ENCODE data around the gene EXOC6B. TPM values are rescaled to one million over a fixed set of nuclear protein-coding genes. Genes with fewer than 3 reads are reported as not detected.

The EXOC6B gene
- total RNA-seq, 1 experiment from 2014 or later = 33.7 TPM

DNA sequence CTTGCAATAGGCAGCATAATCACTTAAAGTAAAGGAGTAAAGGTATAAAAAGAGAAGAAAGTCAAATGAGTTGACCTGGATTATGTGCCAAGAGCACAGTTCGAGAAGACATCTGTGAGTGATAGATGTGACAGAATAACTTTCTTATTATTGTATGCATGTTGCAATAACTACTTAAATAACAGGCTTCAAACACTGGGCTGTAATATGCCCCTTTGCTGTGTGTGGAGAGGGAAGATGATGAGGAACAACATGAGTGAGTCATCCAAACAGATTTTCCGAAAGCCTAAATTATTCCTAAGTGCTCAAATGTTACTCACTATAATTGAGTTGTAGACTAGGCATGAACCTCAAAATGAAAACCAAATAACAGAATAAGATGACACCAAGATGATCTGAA lies 328.1 kb downstream of the EXOC6B start:
- no peak for DNase-seq (ENCODE audit: low spot score)
- CTCF ChIA-PET = no interaction called here
- TF ChIP-seq, protein P1, sequence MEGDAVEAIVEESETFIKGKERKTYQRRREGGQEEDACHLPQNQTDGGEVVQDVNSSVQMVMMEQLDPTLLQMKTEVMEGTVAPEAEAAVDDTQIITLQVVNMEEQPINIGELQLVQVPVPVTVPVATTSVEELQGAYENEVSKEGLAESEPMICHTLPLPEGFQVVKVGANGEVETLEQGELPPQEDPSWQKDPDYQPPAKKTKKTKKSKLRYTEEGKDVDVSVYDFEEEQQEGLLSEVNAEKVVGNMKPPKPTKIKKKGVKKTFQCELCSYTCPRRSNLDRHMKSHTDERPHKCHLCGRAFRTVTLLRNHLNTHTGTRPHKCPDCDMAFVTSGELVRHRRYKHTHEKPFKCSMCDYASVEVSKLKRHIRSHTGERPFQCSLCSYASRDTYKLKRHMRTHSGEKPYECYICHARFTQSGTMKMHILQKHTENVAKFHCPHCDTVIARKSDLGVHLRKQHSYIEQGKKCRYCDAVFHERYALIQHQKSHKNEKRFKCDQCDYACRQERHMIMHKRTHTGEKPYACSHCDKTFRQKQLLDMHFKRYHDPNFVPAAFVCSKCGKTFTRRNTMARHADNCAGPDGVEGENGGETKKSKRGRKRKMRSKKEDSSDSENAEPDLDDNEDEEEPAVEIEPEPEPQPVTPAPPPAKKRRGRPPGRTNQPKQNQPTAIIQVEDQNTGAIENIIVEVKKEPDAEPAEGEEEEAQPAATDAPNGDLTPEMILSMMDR (IDR thresholded peaks at IDR 0.05) = no peak
- TF ChIP-seq RELA (CRISPR knock-in tag; IDR thresholded peaks at IDR 0.05; ENCODE audit: borderline replicate concordance) = no peak
- no peak for ATAC-seq
- Mint-ChIP-seq H3K4me3 (no peak overlapping the region), H3K27me3 (ENCODE audit: low read depth) (no peaks in the 10 kb centered on the region), H3K27ac (no peak overlapping the region), H3K36me3 (no peaks in the 10 kb centered on the region), H3K4me1 (no peaks in the 10 kb centered on the region), H3K9me3 (no peaks in the 10 kb centered on the region; the same call in 1 of the 2 replicates)
- POLR2A ChIA-PET = no interaction called here

DNA sequence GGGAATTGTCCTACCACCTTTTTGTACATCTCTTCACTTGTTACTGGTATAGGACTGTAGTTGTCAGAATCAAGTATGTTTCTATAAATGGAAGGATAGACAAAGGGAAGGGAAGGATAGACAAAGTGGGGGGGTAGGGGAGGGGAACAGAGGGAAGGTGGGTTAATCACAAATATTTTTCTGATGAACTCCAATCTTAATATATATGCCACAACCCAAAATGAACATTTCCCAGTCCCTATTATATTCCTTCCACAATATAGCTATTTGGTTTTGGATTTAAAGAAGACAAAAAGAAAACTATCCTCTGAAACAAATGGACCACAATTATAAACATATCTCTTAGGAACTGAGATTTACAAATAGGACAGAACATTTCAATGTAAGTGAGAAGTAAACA lies 329.4 kb downstream of the EXOC6B start:
- Mint-ChIP-seq H3K4me3 (no peak overlapping the region), H3K27ac (no peak overlapping the region), H3K36me3 (no peaks in the 10 kb centered on the region), H3K9me3 (no peaks in the 10 kb centered on the region), H3K27me3 (ENCODE audit: low read depth) (no peaks in the 10 kb centered on the region), H3K4me1 (no peaks in the 10 kb centered on the region)
- DNase-seq (ENCODE audit: low spot score) = no peak
- TF ChIP-seq, protein P2, sequence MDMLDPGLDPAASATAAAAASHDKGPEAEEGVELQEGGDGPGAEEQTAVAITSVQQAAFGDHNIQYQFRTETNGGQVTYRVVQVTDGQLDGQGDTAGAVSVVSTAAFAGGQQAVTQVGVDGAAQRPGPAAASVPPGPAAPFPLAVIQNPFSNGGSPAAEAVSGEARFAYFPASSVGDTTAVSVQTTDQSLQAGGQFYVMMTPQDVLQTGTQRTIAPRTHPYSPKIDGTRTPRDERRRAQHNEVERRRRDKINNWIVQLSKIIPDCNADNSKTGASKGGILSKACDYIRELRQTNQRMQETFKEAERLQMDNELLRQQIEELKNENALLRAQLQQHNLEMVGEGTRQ (CRISPR knock-in tag; IDR thresholded peaks at IDR 0.05) = no peak
- TF ChIP-seq NR1H2 (CRISPR knock-in tag; IDR thresholded peaks at IDR 0.05) (no peak), NFE2L1 (CRISPR knock-in tag; IDR thresholded peaks at IDR 0.05) (no peak), RELA (CRISPR knock-in tag; IDR thresholded peaks at IDR 0.05; ENCODE audit: borderline replicate concordance) (no peak), CREM (CRISPR knock-in tag; IDR thresholded peaks at IDR 0.05) (no peak), ZNF219 (CRISPR knock-in tag; IDR thresholded peaks at IDR 0.05; ENCODE audit: borderline replicate concordance) (no peak), MXD4 (CRISPR knock-in tag; IDR thresholded peaks at IDR 0.05; ENCODE audit: borderline replicate concordance) (no peak), ETV6 (CRISPR knock-in tag; IDR thresholded peaks at IDR 0.05) (no peak), ZNF423 (CRISPR knock-in tag; IDR thresholded peaks at IDR 0.05) (no peak), FOXK1 (CRISPR knock-in tag; IDR thresholded peaks at IDR 0.05) (no peak)
- TF ChIP-seq, protein P3, sequence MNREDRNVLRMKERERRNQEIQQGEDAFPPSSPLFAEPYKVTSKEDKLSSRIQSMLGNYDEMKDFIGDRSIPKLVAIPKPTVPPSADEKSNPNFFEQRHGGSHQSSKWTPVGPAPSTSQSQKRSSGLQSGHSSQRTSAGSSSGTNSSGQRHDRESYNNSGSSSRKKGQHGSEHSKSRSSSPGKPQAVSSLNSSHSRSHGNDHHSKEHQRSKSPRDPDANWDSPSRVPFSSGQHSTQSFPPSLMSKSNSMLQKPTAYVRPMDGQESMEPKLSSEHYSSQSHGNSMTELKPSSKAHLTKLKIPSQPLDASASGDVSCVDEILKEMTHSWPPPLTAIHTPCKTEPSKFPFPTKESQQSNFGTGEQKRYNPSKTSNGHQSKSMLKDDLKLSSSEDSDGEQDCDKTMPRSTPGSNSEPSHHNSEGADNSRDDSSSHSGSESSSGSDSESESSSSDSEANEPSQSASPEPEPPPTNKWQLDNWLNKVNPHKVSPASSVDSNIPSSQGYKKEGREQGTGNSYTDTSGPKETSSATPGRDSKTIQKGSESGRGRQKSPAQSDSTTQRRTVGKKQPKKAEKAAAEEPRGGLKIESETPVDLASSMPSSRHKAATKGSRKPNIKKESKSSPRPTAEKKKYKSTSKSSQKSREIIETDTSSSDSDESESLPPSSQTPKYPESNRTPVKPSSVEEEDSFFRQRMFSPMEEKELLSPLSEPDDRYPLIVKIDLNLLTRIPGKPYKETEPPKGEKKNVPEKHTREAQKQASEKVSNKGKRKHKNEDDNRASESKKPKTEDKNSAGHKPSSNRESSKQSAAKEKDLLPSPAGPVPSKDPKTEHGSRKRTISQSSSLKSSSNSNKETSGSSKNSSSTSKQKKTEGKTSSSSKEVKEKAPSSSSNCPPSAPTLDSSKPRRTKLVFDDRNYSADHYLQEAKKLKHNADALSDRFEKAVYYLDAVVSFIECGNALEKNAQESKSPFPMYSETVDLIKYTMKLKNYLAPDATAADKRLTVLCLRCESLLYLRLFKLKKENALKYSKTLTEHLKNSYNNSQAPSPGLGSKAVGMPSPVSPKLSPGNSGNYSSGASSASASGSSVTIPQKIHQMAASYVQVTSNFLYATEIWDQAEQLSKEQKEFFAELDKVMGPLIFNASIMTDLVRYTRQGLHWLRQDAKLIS (CRISPR knock-in tag; IDR thresholded peaks at IDR 0.05; ENCODE audit: borderline replicate concordance) = no peak
- TF ChIP-seq, protein P4, sequence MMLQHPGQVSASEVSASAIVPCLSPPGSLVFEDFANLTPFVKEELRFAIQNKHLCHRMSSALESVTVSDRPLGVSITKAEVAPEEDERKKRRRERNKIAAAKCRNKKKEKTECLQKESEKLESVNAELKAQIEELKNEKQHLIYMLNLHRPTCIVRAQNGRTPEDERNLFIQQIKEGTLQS (CRISPR knock-in tag; conservative IDR thresholded peaks at IDR 0.05) = no peak
- TF ChIP-seq, protein P5, sequence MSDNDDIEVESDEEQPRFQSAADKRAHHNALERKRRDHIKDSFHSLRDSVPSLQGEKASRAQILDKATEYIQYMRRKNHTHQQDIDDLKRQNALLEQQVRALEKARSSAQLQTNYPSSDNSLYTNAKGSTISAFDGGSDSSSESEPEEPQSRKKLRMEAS (CRISPR knock-in tag; IDR thresholded peaks at IDR 0.05) = no peak
- CTCF ChIA-PET = no interaction called here
- ATAC-seq = no peak
- POLR2A ChIA-PET = no interaction called here

DNA sequence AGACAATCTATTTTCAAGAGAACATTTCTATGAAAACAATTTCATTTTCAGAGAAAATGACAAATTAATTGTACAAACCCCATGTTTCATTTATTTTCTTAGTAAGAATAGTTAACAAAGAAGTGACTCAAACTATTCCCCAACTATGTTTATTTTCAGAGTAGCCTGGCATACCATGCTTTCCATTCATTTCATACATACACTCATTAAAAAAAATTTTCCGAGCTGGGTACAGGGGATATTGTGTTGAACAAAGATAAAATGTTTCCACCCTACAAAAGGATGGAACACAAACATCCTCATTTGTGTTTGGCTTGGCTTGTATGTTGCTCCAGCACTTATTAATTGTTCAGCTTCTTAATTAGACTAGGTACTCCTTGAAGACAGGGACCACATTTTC lies 331.4 kb downstream of the EXOC6B start:
- no peak for TF ChIP-seq OVOL2 (CRISPR knock-in tag; IDR thresholded peaks at IDR 0.05; ENCODE audit: borderline replicate concordance)
- TF ChIP-seq, protein P6, sequence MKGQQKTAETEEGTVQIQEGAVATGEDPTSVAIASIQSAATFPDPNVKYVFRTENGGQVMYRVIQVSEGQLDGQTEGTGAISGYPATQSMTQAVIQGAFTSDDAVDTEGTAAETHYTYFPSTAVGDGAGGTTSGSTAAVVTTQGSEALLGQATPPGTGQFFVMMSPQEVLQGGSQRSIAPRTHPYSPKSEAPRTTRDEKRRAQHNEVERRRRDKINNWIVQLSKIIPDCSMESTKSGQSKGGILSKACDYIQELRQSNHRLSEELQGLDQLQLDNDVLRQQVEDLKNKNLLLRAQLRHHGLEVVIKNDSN (CRISPR knock-in tag; IDR thresholded peaks at IDR 0.05) = no peak
- no peak for TF ChIP-seq TP53 (CRISPR knock-in tag; IDR thresholded peaks at IDR 0.05)
- TF ChIP-seq, protein P7, sequence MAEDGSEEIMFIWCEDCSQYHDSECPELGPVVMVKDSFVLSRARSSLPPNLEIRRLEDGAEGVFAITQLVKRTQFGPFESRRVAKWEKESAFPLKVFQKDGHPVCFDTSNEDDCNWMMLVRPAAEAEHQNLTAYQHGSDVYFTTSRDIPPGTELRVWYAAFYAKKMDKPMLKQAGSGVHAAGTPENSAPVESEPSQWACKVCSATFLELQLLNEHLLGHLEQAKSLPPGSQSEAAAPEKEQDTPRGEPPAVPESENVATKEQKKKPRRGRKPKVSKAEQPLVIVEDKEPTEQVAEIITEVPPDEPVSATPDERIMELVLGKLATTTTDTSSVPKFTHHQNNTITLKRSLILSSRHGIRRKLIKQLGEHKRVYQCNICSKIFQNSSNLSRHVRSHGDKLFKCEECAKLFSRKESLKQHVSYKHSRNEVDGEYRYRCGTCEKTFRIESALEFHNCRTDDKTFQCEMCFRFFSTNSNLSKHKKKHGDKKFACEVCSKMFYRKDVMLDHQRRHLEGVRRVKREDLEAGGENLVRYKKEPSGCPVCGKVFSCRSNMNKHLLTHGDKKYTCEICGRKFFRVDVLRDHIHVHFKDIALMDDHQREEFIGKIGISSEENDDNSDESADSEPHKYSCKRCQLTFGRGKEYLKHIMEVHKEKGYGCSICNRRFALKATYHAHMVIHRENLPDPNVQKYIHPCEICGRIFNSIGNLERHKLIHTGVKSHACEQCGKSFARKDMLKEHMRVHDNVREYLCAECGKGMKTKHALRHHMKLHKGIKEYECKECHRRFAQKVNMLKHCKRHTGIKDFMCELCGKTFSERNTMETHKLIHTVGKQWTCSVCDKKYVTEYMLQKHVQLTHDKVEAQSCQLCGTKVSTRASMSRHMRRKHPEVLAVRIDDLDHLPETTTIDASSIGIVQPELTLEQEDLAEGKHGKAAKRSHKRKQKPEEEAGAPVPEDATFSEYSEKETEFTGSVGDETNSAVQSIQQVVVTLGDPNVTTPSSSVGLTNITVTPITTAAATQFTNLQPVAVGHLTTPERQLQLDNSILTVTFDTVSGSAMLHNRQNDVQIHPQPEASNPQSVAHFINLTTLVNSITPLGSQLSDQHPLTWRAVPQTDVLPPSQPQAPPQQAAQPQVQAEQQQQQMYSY (CRISPR knock-in tag; IDR thresholded peaks at IDR 0.05) = no peak
- TF ChIP-seq, protein P8, sequence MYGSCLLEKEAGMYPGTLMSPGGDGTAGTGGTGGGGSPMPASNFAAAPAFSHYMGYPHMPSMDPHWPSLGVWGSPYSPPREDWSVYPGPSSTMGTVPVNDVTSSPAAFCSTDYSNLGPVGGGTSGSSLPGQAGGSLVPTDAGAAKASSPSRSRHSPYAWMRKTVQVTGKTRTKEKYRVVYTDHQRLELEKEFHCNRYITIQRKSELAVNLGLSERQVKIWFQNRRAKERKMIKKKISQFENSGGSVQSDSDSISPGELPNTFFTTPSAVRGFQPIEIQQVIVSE (CRISPR knock-in tag; IDR thresholded peaks at IDR 0.05; ENCODE audit: borderline replicate concordance) = no peak
- no peaks in the 10 kb centered on the region for H3K36me3 Mint-ChIP-seq
- no peak overlapping the region for H3K4me3 Mint-ChIP-seq
- H3K27me3 Mint-ChIP-seq (ENCODE audit: low read depth) = no peaks in the 10 kb centered on the region
- CTCF ChIA-PET = no interaction called here
- DNase-seq (ENCODE audit: low spot score) (no peak), ATAC-seq (no peak)
- H3K4me1 Mint-ChIP-seq = no peaks in the 10 kb centered on the region
- no peak overlapping the region for H3K27ac Mint-ChIP-seq
- H3K9me3 Mint-ChIP-seq = no peaks in the 10 kb centered on the region
- POLR2A ChIA-PET = no interaction called here
